ENCODE measurements around the gene SIX4.

Gene SIX4

DNA sequence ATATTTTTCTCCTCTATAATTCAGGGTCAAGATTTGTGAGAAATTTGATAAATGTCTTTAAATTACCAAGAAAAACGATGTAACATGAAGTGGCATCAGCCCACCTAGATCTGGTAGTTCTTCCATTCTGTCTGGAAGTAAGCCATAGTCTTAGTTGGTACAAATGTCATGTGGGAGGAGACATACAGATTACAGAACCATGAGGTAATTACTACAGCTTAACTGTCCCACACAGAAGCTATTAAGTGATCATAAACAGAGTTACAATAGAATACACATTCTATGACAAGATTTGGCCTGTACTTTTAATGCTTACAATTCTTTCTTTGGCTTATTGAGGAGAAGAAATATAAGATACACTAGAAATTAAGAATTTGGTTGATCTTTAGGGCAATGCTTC lies 61.2 kb downstream of the SIX4 start:
- no peak for DNase-seq (ENCODE audit: extremely low read depth in 1 of 2, low read depth in 1 of 2)

DNA sequence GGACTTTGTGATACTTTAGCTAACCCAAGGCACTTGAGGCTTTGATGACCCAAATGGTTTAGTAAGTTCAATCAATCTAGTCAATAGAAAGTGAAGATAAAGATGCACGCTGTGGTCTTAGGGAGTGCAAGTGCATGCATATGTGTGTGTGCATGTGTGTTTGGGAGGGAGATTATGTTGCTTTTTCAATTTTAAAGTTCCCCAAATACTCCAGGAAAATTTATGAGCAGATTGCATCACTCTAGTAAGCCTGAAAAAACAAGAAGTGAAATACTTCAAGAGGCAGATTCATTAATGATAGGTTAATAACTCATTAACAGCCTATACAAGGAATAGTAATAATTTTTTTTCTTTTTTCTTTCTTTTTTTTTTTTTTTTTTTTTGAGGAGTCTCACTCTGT lies 62.4 kb downstream of the SIX4 start:
- no peak for DNase-seq (ENCODE audit: extremely low read depth in 1 of 2, low read depth in 1 of 2)

Data from activated CD8-positive, alpha-beta memory T cell treated with anti-CD3 and anti-CD28 coated beads for 1 hour (primary cell).